ENCODE data around the gene TBPL2. TPM values are rescaled to one million over a fixed set of nuclear protein-coding genes. Genes with fewer than 3 reads are reported as not detected.

TBPL2 gene
- total RNA-seq, 1 experiment from 2014 or later, result not detected

DNA sequence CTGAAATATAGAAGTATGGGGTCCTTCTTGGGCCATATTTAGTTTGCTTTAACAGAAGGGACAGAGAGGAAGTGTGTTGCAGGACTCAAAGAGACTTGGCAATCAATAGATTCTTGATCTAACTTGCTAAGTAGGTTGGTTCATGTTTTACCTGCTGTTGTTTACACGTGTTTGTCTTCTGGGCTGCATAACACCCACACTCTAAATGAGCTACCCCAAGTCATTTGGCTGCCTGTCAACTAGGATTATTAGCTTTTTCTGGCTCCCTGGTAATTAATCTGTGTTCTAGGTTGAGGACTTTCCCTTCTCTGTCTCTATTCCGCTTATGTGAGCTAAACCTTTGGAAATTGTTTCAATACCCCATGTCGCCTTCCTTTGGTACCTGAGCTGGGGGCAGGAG is 10.1 kb upstream of the TBPL2 start:
- Mint-ChIP-seq H3K27me3 (ENCODE audit: low read depth) (peaks cover 2% of the 10 kb centered on the region; the same call in 1 of the 2 replicates), H3K27ac (no peak overlapping the region), H3K36me3 (ENCODE audit: insufficient read depth in 1 of 3, low read depth in 3 of 3) (peaks cover 0 to 2% (median 0%) of the 10 kb centered on the region in 3 experiments; a peak in 2 of 7 replicates), H3K4me3 (no peak overlapping the region), H3K9me3 (no peaks in the 10 kb centered on the region), H3K4me1 (peaks cover 15 to 25% of the 10 kb centered on the region in 2 experiments)
- Histone ChIP-seq H3T11ph (ENCODE audit: low read length) (no peak overlapping the region), H2BK12ac (ENCODE audit: insufficient read length, low read depth, low read length) (no peak overlapping the region), H3K4ac (ENCODE audit: low read depth, low read length) (no peak overlapping the region), H4K20me1 (ENCODE audit: control insufficient read depth, insufficient read depth, insufficient read length) (no peaks in the 10 kb centered on the region), H3K4me2 (ENCODE audit: insufficient read depth, insufficient read length, low read length) (no peak overlapping the region), H4K8ac (replicated peaks; ENCODE audit: insufficient read length, low read depth, low read length) (no peak overlapping the region), H3K9me3 (ENCODE audit: control insufficient read depth, low read depth, low read length) (no peaks in the 10 kb centered on the region), H3K79me1 (ENCODE audit: insufficient read depth, low read depth, low read length, poor library complexity, severe bottlenecking) (no peaks in the 10 kb centered on the region), H3K14ac (ENCODE audit: insufficient read depth, low read length) (no peak overlapping the region), H2BK120ac (ENCODE audit: low read depth, low read length, poor library complexity, severe bottlenecking) (no peak overlapping the region), H3K27ac (ENCODE audit: insufficient read length, low read depth, low read length) (no peak overlapping the region), H3K79me2 (ENCODE audit: insufficient read depth, low read length) (no peaks in the 10 kb centered on the region), H2BK15ac (ENCODE audit: low read depth, low read length) (no peak overlapping the region), H2AFZ (ENCODE audit: low read length) (no peak overlapping the region), H3K4me1 (ENCODE audit: insufficient read depth, low read length) (no peaks in the 10 kb centered on the region), H4K91ac (ENCODE audit: insufficient read length, low read depth, low read length) (no peak overlapping the region), H3K27me3 (ENCODE audit: insufficient read depth, low read length) (no peaks in the 10 kb centered on the region), H2AK5ac (ENCODE audit: insufficient read length, low read length) (no peak overlapping the region), H3K23me2 (ENCODE audit: insufficient read length, low read depth, low read length, poor library complexity, severe bottlenecking) (no peaks in the 10 kb centered on the region), H3K9ac (ENCODE audit: extremely low read depth, insufficient read length, low read length) (no peak overlapping the region), H3K23ac (ENCODE audit: insufficient read length, low read depth, low read length) (no peak overlapping the region), H2BK5ac (ENCODE audit: insufficient read length, low read length) (no peak overlapping the region), H3K18ac (ENCODE audit: insufficient read length, low read depth, low read length) (no peak overlapping the region), H4K5ac (ENCODE audit: insufficient read length, low read depth, low read length) (no peak overlapping the region), H2BK20ac (ENCODE audit: low read depth, low read length, poor library complexity, severe bottlenecking) (no peak overlapping the region), H3K56ac (ENCODE audit: insufficient read length, low read depth, low read length) (no peak overlapping the region)
- no CpG with 5 or more reads among the region's 3 CpGs for WGBS (ENCODE audit: extremely low coverage, insufficient read length, low lambda C conversion rate)
- DNase-seq, result no peak
- TF ChIP-seq, protein P1, sequence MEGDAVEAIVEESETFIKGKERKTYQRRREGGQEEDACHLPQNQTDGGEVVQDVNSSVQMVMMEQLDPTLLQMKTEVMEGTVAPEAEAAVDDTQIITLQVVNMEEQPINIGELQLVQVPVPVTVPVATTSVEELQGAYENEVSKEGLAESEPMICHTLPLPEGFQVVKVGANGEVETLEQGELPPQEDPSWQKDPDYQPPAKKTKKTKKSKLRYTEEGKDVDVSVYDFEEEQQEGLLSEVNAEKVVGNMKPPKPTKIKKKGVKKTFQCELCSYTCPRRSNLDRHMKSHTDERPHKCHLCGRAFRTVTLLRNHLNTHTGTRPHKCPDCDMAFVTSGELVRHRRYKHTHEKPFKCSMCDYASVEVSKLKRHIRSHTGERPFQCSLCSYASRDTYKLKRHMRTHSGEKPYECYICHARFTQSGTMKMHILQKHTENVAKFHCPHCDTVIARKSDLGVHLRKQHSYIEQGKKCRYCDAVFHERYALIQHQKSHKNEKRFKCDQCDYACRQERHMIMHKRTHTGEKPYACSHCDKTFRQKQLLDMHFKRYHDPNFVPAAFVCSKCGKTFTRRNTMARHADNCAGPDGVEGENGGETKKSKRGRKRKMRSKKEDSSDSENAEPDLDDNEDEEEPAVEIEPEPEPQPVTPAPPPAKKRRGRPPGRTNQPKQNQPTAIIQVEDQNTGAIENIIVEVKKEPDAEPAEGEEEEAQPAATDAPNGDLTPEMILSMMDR (conservative IDR thresholded peaks at IDR 0.05), result no peak
